GM21619 (cell line): ENCODE data around the gene SSB.
"Not testable (repeated sequence)": the region's sequence is repeated elsewhere in the genome, so short reads cannot be mapped to it uniquely, and the experiment has no call there.

ENCODE experiments used
- ATAC-seq: cut with Tn5 transposase; IDR thresholded peaks from one replicate; pipeline ENCODE4 v1.9.1; 2021; ENCODE audit not compliant: unreplicated experiment

The SSB gene

DNA sequence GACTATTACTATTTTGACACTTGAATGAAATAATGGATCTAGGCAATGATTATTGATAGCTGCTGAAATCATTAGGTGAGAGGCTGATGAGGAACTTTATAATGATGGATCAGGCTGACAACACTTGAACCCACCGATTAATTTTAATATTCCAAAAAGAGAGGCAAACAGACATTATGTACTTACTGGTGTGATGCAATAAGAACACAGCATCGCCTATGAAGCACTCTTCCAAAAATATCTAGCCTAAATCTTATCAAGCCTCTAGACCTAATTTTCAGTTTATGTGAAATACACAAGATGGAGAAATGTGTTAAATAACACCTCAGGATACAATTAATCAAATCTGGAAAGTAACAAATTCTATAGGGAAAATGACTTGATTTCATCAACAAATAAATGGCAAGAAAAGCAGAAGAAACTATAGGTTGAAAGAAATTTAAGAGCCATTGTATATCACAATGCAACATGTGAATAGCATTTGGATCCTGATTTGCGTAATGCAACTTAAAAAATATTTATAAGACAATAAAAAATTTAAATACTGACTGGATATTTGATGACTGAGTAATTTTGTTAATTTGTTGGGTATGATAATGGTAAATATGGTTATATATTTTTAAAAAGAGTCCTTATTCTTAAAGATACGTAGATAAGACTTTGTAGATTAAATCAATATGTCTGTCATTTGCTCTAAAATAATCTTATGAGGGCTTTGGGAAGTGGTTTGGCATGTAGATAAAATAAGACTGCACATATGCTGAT is 17.2 kb upstream of the SSB start:
- no peak for ATAC-seq

DNA sequence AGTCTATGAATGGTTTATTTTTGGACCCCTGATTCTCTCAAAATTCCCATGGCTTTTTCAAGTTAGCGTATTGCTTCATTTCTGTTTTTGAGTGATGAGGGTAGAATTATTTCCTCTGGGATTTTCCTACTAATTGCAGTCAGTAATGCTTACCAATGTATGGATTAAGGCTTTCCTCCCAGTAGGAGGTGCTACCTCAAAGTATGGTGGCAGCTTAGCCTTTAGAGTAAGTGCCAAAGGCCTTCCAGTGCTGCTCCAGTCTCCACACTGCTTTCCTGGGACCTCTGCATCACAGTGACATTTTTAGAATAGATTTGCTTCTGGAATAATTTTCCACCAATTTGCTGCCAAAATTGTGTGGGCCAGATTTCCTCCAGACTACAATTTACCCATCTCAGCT is 16.2 kb upstream of the SSB start:
- no peak for ATAC-seq

DNA sequence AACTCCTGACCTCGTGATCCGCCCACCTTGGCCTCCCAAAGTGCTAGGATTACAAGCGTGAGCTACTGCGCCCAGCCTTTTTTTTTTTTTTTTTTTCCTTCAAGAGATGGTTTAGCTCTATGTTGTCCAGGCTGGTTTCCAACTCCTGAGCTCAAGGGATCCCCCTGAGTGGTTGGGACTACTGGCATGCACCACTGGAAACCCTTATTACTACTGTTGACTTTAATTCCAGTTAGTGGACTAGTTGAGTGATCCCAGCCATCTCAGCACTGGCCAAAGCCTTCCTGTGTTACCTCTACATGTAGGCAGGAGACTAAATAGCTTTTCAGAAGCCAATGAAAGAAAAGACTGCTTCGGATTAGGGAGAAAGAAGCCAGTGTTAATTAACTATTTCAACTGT is 8.1 kb upstream of the SSB start:
- no peak for ATAC-seq

GRCh38 chr2:169795181-169795580 is 3.5 kb upstream of the SSB start:
- no peak for ATAC-seq

GRCh38 chr2:169796441-169796840 is 2.2 kb upstream of the SSB start:
- ATAC-seq, result no peak

DNA sequence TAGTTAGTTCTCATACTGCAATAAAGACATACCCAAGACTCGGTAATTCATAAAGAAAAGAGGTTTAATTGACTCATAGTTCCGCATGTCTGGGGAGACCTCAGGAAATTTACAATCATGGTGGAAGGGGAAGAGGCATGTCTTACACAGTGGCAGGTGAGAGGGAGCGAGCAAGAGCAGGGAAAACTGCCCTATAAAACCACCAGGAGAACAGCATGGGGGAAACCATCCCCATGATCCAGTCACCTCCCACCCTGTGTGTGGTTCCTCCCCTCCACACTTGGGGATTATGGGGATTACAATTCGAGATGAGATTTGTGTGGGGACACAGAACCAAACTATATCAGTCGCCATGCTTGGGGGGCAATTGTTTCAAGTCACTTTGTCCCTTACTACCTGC is 1.1 kb upstream of the SSB start:
- ATAC-seq, result no peak

- ATAC-seq, result no peak
These were observed 314 bp upstream of the SSB start for GRCh38 chr2:169798397-169798717.

DNA sequence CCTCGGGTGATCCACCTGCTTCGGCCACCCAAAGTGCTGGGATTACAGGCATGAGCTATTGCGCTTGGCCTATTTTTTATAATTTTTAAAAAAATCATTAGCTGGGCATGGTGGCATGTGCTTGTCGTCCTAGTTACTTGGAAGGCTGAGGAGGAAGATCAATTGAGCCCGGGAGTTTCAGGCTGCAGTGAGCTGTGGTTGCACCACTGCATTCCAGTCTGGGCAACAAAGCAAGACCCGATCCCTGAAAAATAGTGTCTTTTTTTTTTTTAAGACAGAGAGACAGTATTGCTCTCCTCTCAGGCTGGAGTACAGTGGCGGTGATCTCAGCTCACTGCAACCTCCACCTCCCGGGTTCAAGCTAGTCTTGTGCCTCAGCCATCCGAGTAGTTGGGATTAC is 4.8 kb downstream of the SSB start:
- ATAC-seq, result no peak

GRCh38 chr2:169806586-169806985 is 7.9 kb downstream of the SSB start:
- ATAC-seq, result no peak

DNA sequence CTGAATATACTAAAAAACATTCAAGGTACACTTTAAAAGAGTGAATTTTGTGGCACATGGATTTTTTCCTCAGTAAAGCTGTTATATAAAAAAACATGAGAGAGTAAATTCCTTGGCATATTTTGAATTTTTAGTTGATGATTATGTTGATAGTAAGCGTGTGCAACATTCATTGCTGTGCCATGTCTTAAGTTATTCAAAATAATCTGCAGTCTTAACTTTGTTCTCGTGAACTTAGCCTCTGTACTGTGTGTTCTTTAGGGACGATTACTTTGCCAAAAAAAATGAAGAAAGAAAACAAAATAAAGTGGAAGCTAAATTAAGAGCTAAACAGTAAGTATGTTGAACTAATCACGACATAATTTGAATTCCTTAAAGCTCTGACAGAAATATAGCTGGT is 9.6 kb downstream of the SSB start:
- ATAC-seq, result no peak

DNA sequence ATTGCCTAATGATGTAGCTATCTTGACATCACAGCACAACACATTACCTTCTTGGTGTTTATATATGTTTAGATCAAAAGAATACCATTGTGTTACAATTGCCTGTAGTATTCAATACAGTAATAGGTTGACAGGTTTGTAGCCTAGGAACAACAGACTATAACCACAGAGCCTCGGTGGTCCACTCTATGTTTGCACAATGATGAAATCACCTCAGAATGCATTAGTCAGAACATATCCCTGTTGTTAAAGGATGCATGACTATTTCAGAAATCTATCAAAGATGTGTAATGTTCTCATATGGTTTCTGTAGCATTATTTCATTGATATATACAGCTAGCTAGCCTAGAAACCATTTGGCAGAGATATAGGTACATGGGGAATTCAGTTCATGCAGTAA is 17.2 kb downstream of the SSB start:
- no peak for ATAC-seq

DNA sequence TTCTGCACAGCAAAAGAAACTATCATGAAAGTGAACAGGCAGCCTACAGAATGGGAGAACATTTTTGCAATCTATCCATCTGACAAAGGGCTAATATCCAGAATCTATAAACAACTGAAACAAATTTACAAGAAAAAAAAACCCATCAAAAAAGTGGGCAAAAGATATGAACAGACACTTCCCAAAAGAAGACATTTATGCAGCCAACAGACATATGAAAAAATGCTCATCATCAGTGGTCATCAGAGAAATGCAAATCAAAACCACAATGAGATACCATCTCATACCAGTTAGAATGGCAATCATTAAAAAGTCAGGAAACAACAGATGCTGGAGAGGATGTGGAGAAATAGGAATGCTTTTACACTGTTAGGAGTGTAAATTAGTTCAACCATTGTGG is 18.3 kb downstream of the SSB start:
- not testable (repeated sequence) for ATAC-seq

- not testable (repeated sequence) for ATAC-seq
These were observed 18.7 kb downstream of the SSB start for GRCh38 chr2:169817369-169817768.

- ATAC-seq, result no peak
These were observed 19.6 kb downstream of the SSB start for GRCh38 chr2:169818241-169818640.

GRCh38 chr2:169819106-169819505 is 20.4 kb downstream of the SSB start:
- no peak for ATAC-seq

GRCh38 chr2:169820101-169820500 is 21.4 kb downstream of the SSB start:
- ATAC-seq, result not testable (repeated sequence)

GRCh38 chr2:169822036-169822435 is 23.4 kb downstream of the SSB start:
- no peak for ATAC-seq

DNA sequence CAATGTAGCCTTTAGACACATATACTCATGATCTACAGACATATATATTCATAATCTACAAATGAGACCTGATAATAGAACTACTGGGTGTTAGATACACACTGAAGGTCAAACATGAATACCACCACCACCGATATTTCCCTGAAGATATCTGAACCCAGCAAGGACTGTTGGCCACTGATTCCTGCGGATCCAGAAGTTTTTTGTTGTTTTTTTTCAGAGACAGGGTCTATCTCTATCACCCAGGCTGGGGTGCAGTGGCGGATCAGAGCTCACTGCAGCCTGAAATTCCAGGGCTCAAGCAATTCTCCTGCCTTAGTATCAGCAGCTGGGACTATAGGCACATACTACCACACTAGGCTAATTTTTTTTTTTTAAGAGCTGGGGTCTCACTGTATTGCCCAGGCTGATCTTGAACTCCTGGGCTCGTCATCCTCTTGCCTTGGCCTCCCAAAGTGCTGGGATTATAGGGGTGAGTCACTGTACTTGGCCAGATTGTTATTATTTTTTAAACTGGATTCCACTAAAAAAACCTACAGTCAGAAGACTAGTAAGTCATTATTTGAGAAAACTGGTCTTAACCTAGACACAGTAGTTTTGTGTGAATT is 24.2 kb downstream of the SSB start:
- ATAC-seq, result no peak

DNA sequence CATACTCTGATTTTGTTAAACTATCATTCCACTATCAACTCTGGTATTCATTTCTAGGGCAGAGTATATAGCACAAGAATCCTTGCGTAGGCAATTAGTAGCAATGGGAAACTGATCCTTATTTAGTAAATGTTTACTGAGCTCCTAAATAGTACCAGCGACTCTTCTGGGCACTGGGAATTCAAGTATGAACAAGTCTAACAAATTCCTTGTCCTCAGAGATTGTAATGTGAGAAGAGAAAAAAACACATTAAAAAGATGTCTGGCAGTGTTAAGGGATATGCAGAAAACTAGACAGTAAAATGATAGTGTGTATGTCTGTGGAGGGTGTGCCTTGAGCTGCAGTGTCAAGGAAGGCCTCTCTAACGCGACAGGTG is 25.3 kb downstream of the SSB start:
- ATAC-seq, result no peak

GRCh38 chr2:169824373-169825333 is 26.0 kb downstream of the SSB start, which contains the start of gene METTL5:
METTL5 (minus strand) TSS chr2:169824905; CDS start chr2:169824597, 308 bp downstream.
- peak; percentile 59 for ATAC-seq

DNA sequence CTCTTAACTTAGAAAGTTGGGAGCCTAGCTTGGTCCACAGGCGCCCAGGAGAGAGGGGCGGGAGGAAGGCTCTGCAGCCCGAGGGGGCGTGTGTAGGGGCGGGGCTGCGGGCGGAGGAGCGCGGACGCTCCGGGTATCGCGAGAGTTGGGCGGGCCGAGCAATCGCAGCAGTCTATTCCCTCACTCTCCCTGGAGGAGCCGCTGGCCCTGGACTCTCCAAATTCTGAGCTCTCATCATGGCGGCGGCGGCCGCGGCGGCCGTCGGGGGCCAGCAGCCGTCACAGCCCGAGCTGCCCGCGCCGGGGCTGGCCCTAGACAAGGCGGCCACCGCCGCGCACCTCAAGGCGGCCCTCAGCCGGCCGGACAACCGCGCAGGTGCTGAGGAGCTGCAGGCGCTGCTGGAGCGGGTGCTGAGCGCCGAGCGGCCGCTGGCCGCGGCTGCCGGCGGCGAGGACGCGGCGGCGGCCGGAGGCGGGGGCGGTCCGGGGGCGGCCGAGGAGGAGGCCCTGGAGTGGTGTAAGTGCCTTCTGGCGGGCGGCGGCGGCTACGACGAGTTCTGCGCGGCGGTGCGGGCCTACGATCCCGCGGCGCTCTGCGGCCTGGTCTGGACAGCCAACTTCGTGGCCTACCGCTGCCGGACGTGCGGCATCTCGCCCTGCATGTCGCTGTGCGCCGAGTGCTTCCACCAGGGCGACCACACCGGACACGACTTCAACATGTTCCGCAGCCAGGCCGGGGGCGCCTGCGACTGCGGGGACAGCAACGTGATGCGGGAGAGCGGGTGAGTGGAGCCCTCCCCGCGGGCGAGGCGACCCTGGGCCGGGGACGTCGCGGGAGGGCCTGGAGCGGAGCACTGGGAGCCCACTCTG is 28.8 kb downstream of the SSB start, which contains the start of gene UBR3:
Gene UBR3, plus strand, starts transcription at position 183 of the 869 bp plus-strand sequence. Its CDS starts 54 bp downstream, at position 237.
- peak; percentile 80 for ATAC-seq
